Measurements from ENCODE around the gene AKAP13. TPM values are rescaled to one million over a fixed set of nuclear protein-coding genes. Genes with fewer than 3 reads are reported as not detected.

The AKAP13 gene
- total and polyA plus RNA-seq, 2 of the 8 experiments (the other 6 are each of a cell fraction or from before 2014, with no cell fraction given), result 14.0 to 46.2 TPM

- H3K14ac ChIP-seq (ENCODE audit: insufficient read length), result no peak overlapping the region
- no peak overlapping the region for H3K18ac ChIP-seq (ENCODE audit: extremely low read depth, low read length)
- no peak overlapping the region for H3K9ac ChIP-seq (replicated peaks in 1 of 4; ENCODE audit: extremely low read depth in 1 of 4, low read depth in 3 of 4, low read length in 3 of 4)
- H3K27ac ChIP-seq (ENCODE audit: low read depth, low read length), result no peak overlapping the region
- no peak for DNase-seq (ENCODE audit: low read depth in 1 of 2, low spot score in 2 of 2)
- H4K8ac ChIP-seq (ENCODE audit: extremely low read depth, insufficient read depth, low read length), result no peak overlapping the region
- H4K5ac ChIP-seq (ENCODE audit: insufficient read length, low read depth, low read length), result no peak overlapping the region
- H3K27me3 ChIP-seq (replicated peaks in 1 of 4; ENCODE audit: control insufficient read depth in 3 of 4, extremely low read depth in 1 of 4, insufficient read depth in 3 of 4, low read length in 3 of 4), result no peaks in the 10 kb centered on the region
- H3K4me2 ChIP-seq (ENCODE audit: insufficient read depth in 1 of 2, low read depth in 2 of 2, low read length in 2 of 2), result no peak overlapping the region
- H3K23me2 ChIP-seq (ENCODE audit: low read depth, low read length), result no peaks in the 10 kb centered on the region
- no peak overlapping the region for H2BK5ac ChIP-seq (ENCODE audit: low read depth, low read length)
- no peak overlapping the region for H2BK15ac ChIP-seq (ENCODE audit: low read length)
- H3K4ac ChIP-seq (replicated peaks; ENCODE audit: insufficient read length, low read depth, low read length), result no peak overlapping the region
- ChIA-PET CTCF (ENCODE audit: partially characterized antibody) (interaction anchor here (1.1 to 2.8 kb wide), 2 partner anchors 15 to 103 kb away, joined by 3 to 9 read pairs; no protein-coding TSS in a partner anchor), POLR2A (ENCODE audit: partially characterized antibody) (no interaction called here)
- H3K79me2 ChIP-seq (ENCODE audit: control insufficient read depth in 1 of 2, insufficient read depth in 2 of 2, low read length in 2 of 2), result peaks cover 0 to 92% of the 10 kb centered on the region in 2 experiments; a peak in 3 of 4 replicates
- H4K20me1 ChIP-seq (replicated peaks in 1 of 2; ENCODE audit: control insufficient read depth in 1 of 2, insufficient read depth in 2 of 2, low read length in 2 of 2), result peaks cover 4% of the 10 kb centered on the region in 2 experiments
- H3K36me3 ChIP-seq (ENCODE audit: control insufficient read depth in 2 of 4, insufficient read depth in 4 of 4, low read length in 3 of 4), result no peaks in the 10 kb centered on the region
- H3K56ac ChIP-seq (replicated peaks; ENCODE audit: insufficient read length, low read depth, low read length), result no peak overlapping the region
- H3K4me3 ChIP-seq (ENCODE audit: extremely low read depth in 1 of 4, insufficient read depth in 2 of 4, low read depth in 3 of 4, low read length in 4 of 4), result no peak overlapping the region
- WGBS, 2 experiments (ENCODE audit: extremely low coverage in 1 of 2, insufficient coverage in 1 of 2, insufficient read length in 1 of 2, insufficient replicate concordance in 2 of 2, low coverage in 1 of 2, low lambda C conversion rate in 2 of 2, missing lambda C conversion rate in 1 of 2), result 90% methylated on average over 5 of the region's 5 CpGs; no CpG with 5 or more reads in 1 of the 2 experiments
- H2AFZ ChIP-seq (ENCODE audit: low read length), result no peak overlapping the region
- H2BK12ac ChIP-seq (ENCODE audit: low read depth, low read length), result no peak overlapping the region
- H3K9me3 ChIP-seq (ENCODE audit: insufficient read depth in 2 of 2, low read depth in 1 of 2, low read length in 1 of 2), result no peaks in the 10 kb centered on the region
- H3K79me1 ChIP-seq (ENCODE audit: low read depth, low read length), result peaks cover 2% of the 10 kb centered on the region
- no peak overlapping the region for H2BK120ac ChIP-seq (replicated peaks; ENCODE audit: low read depth, low read length)
- no peak overlapping the region for H2AK5ac ChIP-seq (ENCODE audit: low read depth, low read length)
- no peak overlapping the region for H4K91ac ChIP-seq (replicated peaks; ENCODE audit: insufficient read length, low read length)
- no peak overlapping the region for H2BK20ac ChIP-seq (ENCODE audit: low read length)
- no peak overlapping the region for H3K23ac ChIP-seq (ENCODE audit: insufficient read length)
- peaks cover 0 to 10% (median 6%) of the 10 kb centered on the region in 4 experiments; a peak in 5 of 7 replicates for H3K4me1 ChIP-seq (replicated peaks in 1 of 4; ENCODE audit: control insufficient read depth in 3 of 4, insufficient read depth in 4 of 4, low read length in 3 of 4)
- no peak for FAIRE-seq
- TF ChIP-seq EZH2 (IDR thresholded peaks at IDR 0.05; ENCODE audit: low read depth, low read length, severe bottlenecking) (no peak), SP4 (IDR thresholded peaks at IDR 0.05; ENCODE audit: low read length) (no peak)
Observed at GRCh38 chr15:85427286-85428028, 47.1 kb downstream of the AKAP13 start.

All from H1 (cell line).